Activated CD4-positive, CD25-positive, alpha-beta regulatory T cell treated with anti-CD3 and anti-CD28 coated beads, Interleukin-2, amount 50 U/mL, for 72 hours (primary cell): ENCODE data around the gene HS3ST5.
"Not testable (repeated sequence)": the region's sequence is repeated elsewhere in the genome, so short reads cannot be mapped to it uniquely, and the experiment has no call there.

Experiments
- DNase-seq: peaks from one replicate; pipeline ENCODE4 v3.0.0; 2021

HS3ST5 gene

DNA sequence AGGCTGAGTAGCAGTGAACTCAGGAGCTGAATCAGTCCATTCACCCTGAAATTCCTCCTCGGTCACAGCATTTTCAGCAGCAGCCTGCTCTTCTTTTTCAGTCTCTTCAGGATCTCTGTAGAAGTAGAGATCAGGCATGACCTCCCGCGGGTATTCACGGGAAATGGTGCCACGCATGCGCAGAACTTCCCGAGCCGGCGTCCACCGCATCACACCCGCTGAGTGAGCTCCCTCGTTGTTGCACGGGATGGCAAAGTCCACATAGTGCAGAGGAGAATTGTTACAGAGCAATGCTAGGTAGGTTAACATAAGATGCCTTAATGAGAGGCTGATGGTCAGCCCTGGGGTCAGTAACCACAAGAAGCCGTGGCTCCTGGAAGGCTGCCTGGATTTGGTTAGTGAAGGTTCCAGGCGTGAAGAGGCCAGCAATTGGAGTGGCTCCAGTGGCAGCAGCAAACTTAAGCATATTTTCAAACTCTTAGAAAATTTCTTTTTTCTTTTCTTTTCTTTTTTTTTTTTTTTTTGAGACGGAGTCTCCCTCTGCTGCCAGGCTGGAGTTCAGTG lies 258.4 kb downstream of the HS3ST5 start:
- no peak for DNase-seq

DNA sequence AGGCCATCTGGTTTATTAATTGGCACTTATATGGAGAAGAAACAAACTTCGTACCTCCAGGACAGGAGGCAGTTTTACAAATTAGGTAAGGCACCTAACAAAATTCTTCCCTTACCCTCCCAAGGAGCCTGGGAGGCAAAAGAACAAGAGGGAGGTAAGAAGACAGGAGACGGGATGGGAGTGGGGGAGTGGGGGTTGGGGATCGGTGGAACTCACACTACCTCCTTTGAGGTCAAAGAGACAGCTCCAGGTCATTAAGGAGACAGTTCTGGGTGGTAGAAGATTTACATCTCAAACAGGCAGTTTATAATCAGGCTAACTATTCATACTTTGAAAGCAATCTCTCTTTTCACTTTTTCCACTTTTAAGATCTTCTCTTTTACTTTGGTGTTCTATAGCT lies 259.6 kb downstream of the HS3ST5 start:
- no peak for DNase-seq

DNA sequence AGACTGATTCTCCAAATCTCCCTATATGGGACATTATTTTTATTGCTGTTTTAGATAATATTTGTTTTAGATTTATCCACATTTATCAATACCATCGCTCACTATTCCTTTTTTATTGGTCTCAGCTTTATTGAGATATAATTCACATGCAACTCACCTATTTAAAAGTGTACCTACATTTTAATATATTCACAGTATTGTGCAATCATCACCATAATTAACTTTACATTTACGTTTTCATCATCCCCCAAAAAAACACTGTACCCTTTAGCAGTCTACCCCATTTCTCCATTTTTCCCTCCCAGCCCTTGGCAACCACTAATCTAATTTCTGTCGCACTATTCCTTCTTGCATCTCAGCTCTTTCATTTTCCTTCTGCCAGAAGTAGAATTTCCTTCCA lies 261.1 kb downstream of the HS3ST5 start:
- DNase-seq, result no peak

DNA sequence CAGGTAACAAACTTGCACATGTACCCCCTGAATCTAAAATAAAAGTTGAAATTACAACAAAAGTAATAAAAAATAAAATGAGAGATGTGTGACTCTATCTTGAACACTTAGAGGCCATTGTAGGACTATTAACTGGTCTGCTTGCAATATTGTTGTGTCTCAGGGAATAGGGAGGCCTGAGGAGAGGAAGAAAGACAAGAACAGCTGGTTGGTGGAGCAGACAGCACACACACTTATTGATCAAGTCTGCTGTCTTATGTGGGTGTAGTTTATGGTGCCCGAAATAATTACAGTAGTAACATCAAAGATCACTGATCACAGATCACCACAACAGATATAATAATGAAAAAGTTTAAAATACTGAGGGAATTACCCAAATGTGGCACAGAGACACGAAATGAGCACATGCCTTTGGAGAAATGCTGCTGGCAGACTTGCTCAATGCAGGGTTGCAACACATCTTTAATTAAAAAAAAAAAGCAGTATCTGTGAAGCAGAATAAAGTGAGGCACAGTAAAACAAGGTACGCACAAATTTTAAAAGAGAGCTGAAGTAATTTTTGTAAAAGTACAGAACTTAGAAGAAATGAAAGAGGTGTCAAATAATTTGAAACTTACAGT lies 261.8 kb downstream of the HS3ST5 start:
- DNase-seq, result no peak

DNA sequence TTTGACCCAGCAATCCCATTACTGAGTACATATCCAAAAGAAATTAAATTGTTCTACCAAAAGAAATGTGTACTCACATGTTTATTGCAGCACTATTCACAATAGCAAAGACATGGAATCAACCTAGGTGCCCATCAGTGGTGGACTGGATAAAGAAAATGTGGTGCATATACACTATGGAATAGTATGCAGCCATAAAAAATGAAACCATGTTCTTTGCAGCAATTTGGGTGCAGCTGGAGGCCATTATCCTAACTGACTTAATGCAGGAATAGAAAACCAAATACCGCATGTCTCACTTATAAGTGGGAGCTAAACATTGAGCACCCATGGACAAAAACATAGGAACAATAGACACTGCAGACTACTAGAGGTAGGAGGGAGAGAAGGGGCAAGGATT lies 262.4 kb downstream of the HS3ST5 start:
- not testable (repeated sequence) for DNase-seq

DNA sequence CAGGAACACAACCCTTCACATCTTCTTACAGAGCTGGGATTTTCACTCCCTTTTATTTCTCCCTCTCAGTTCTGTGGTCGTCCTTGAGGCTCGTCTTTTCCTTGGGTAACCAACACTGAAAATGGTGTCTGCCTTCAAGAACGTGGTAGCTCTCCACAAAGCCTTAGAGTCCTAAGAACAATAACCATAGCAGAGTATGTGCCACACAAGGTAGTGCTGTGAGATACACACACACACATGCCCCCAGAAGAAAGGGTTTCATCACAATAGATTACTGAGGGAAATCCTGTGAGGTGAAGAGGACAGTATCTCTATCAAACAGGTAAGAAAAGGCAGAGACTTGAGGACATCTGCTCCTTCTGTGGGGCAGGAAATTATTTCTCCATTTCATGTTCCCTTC lies 267.0 kb downstream of the HS3ST5 start:
- no peak for DNase-seq

DNA sequence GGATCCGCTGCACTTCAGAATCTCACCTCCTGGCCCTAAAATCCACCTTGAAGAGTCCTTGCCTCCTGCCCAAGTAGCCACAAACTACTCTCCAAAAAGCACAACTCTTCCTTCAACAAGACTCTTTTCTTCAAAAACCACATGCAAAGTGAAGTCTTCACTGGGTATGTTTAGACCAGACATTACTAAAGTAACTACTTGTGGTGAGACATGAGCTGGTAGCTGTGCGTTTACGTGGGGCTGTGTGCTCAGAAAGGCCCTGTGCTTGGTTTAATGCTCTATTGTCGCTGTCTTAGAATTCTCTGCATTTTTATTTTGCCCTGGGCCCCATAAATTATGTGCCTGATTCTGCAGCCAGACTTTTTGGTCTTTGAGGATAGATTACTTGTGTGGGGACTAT lies 267.5 kb downstream of the HS3ST5 start:
- DNase-seq, result no peak

DNA sequence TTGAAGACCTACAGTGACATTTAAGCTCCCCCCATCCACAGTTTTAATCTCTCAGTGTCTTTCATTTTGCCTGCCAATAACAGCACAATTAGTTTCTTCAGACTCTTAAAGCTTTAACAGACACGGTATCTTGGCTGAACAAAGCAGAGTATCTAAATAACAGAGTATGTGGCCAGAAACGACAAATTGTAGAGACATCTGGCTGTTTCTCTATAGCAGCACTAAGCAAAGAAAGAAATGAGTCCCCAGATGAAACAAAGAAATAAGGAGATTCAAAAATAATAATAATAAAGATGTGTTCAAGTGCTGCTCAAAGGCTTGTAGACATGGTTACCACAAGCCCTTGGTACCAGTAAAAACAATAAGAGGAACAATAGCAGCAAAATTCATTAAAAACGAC lies 274.1 kb downstream of the HS3ST5 start:
- no peak for DNase-seq

DNA sequence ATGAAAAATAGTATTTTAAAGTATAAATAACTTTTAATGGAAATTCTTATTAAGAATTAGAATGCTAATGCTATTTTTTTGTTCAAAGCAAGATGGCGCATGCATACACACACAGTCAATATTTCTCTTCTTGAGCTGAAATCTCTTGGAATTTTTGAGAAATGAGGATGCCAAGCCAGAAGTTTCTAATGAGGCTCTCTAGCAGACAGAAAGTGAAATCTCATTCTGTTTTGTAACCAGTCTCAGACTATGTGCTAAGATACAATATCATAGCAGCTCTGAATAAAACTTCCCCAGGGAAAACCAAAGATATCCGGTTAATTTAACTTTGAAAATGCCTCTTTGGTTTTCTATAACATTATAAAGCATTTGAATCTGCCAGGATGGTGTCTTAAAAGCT lies 274.7 kb downstream of the HS3ST5 start:
- DNase-seq, result no peak

DNA sequence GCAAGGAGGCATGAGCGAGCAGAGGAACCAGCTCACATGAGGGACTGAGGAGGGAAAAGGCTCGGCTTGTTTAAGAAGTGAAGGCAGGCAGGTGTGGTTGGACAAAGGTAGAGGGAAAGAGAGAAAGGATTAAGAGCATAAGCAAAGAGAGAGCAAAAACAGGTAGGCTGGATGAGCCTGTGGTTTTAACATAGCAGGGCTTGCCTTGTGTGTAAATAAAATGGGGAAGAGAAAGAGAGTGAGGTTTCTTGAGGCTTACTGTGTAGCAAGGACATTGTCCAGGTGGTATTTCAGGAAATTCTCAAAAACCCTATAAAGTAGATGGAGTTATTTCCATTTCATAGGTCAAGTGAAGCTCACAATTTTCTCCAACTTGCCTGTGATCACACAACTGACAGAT lies 278.0 kb downstream of the HS3ST5 start:
- no peak for DNase-seq

DNA sequence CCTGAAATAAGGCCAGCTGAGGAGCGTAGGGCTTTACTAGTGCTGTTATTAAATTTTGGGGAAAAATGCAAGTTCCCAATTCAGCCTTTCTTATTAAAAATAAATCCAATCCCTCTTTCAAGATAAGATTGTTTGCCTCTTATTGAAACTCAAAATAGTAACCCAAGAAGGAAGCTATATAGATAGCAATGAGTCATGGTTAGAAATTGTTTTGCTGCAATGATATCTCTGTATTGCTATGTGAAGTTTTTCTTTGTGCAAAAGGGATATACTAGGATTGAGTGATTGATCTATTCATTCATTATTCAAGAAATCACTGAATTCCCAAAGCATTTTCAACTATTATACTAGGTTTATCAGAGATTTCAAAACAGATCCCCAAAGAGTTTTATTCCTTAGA lies 278.9 kb downstream of the HS3ST5 start:
- no peak for DNase-seq

DNA sequence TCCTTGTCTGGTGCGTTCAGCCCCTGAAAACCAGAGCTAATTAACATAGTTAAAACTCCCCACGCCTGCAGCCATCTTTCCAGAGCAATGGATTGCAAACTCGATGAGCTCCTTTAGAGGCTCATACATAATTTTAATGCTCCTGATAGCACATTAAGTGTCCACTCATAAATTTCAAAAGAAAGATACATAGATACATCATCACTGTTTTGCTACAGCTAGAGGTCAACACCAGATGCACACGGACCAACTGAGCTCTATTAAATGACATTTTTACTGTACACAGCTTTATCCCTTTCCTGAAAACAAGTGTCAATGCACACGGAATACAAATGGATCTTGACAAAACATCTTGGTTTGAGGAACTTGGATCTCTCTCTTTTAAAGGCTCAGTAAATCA lies 280.6 kb downstream of the HS3ST5 start:
- DNase-seq, result no peak

DNA sequence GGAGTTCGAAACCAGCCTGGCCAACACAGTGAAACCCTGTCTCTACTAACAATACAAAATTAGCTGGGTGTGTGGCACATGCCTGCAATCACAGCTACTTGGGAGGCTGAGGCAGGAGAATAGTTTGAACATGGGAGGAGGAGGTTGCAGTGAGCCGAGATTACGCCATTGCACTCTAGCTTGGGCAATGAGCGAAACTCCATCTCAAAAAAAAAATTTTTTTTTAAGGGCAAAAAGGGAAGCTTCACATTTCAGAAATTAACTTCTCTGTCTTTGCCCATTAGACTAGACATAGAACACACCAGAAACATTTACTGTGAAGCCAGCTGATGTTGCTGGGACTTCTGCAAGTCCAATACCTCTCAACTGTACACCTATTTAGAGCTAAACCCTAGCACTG lies 281.1 kb downstream of the HS3ST5 start:
- no peak for DNase-seq

DNA sequence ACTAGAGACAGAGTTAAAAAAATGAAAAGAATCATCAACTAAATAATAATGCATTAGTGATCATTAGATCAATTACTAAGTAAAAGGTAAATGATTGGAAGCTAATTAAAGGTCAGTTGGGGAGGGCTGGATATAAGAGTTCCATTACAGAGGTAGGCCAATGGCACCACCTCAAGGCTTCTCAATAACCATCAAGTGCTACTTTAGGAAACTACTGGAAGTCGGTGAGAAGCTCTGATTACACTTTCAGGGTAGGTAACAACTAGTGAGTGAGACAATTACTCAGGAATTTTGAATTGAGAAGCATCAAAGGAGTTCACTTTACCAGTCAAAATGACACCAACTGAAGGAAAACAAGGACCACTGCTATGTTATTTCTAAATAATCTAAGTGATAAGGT lies 281.7 kb downstream of the HS3ST5 start:
- DNase-seq, result no peak

DNA sequence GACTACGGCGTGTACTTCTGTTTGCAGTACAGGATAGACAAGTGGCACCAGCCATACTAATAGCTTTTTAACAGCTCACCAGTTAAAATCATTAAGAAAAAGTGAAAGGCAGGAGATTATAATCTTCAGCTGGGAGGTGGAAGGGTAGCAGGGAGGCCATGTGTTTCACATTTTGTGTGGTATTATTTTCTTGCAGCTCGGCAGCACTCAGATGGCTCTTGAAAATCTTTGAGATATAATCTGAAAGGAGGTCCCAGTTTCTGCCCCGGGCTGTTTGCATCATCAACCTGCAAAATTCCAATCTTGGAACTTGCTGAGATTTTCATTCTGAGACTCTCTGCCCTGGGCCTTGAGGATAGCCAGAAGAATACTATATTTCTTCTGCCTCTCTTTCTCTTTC lies 284.4 kb downstream of the HS3ST5 start:
- no peak for DNase-seq

DNA sequence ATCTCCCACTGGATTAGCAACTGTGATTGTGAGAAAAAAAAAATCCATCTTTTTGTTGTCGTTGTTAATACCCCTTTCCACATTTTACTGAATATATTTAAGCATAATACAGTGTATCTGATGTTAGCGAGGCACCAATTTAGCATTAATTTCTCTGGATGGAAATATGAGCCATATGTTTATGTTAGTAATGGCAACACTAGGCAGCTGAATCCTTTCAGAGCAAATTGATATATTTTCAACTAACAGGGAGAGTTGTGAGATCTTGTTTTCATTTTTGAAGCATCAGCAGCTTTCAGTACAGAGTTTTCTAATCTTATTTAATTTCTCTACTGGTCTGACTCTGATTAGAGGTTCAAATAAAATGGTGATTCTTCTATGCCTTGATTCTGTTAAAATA lies 287.1 kb downstream of the HS3ST5 start:
- no peak for DNase-seq

DNA sequence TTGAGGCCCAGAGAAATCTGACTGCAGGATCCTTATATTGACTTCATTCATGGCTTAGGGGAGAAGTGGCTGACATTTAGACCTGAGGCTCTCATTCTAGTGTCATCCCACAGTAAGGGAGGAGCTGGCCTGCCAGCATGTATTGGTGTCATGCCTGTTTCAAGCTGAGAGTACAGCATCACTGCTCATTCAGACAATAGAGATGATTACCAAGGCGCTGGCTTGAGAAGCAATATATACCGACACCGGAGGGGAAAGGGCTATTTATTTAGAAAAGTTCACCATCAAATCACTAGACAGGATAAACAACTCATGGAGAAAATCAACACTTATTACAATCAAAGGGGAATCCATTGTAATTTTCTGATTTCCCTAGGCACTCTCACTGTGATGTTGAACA lies 287.5 kb downstream of the HS3ST5 start:
- no peak for DNase-seq

DNA sequence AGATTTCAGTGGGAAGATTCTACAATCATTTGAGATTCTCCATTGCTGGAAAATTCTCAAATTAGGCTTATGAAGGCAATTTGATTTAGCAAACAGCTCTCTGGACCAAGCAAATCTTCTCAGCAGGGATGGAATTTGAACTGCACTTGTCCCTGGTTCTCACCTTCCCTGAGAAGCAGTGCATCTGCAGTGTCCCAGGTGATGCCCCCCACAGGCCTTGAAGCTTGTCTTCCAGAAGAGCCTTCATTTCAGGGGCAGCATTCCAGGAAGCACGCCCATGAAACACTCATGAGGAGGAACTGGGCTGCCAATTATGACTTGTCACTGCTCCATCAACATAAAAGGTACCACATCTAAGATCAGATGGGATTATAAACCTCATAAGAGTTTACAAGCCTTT lies 289.0 kb downstream of the HS3ST5 start:
- no peak for DNase-seq

DNA sequence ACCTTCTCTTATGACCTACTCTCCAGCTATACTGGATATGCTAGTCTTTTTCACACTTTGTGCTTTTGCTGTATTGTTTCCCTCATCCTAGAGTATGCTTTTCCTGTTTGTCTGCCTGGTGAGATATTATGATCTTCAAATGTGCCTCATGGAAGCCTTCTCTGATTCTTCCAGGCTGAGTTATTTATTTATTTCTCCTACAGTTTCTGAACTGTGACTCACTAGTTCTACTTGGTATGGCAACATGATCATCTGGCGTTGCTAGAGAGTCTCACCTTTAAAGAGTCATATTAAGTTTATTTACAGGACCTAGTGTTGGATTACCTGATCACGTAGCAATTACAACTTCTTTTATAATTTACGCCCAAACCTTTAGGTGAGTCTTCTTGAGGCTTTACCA lies 290.7 kb downstream of the HS3ST5 start:
- DNase-seq, result no peak

DNA sequence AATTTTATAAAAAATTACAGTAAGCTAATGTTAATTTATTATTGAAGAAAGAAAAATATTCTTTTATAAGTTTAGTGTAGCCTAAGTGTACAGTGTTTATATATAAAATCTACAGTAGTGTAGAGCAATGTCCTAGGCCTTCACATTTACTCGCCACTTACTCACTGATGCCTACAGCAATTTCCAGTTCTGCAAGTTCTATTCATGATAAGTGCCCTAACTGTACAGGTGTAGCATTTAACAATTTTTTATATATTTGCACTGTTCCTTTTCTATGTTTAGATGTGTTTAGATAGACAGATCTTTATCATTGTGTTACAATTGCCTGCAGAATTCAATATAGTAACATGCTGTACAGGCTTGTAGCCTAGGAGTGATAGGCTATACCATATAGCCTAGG lies 291.8 kb downstream of the HS3ST5 start:
- no peak for DNase-seq

DNA sequence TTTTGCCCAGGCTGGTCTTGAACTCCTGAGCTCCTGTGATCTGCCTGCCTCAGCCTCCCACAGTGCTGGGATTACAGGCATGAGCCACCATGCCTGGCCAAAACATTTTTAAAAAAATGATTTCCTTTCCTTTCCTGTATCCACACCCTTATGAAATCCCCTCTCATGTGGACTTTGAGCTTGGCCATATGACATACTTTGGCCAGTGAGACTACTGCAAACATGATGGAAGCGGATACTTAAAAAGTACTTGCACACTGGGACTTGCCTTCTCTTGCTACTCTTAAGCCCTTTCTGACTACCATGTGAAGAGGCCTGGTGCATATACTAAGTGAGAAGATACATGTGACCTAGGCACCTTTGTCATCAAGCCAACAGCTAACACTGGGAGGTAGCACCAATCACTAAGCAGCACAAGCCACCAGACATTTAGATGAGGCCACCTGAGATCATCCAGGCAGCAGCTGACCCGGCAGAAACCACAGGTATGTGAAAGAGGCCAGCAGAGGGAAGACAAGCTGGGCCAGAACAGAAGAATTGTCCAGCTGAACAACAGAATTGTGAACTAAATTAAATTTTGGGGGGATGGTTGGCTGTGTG lies 293.4 kb downstream of the HS3ST5 start:
- no peak for DNase-seq

DNA sequence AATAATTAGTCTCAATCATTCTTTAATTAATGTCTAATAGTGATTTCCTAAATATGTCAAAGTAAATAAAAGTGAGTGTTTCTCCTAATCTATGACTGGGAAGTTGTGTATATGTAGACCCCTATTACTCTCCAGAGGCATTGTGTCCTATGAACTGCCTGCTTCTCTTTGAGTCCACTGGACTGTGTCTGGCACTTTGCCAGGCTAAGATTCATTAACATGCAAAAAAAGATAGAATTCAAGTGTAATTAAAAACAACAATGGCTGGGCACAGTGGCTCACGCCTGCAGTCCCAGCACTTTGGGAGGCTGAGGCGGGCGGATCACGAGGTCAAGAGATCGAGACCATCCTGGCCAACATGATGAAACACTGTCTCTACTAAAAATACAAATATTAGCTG lies 298.3 kb downstream of the HS3ST5 start:
- DNase-seq, result not testable (repeated sequence)

DNA sequence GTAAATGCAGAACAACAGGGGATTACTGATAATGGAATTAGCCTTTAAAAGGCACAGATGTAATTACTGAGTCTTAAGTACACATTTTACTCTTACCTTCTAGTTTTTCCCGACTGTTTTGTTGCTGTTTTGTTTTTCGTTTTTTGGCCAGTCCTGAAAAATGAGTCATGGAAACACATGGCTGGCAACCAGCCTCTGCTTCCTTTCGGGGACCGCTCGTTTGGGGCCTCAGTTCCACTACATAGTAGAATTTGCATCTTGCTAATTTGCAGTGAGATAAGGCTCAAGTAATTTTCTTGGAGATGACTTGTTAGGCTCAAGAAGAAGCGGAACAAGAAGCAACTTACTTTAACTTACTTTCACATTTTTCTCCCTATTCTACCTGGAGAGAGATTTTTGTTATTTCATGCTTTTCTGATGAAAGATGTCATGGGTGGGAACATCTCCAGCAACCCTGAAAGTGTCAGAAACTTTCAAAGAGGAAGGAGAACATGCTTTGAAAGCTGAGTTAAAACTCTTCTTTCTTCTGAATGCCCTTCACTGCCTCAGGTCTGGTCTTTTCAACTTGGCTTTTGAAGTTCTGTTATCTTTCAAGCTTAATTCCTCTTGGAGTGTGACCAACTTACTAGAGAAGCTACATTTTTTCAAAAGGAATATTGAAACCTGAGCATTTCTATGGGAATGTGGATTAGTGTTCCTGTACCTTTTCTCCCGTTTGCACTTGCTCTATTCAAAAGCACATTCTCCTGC lies 300.4 kb downstream of the HS3ST5 start:
- no peak for DNase-seq

DNA sequence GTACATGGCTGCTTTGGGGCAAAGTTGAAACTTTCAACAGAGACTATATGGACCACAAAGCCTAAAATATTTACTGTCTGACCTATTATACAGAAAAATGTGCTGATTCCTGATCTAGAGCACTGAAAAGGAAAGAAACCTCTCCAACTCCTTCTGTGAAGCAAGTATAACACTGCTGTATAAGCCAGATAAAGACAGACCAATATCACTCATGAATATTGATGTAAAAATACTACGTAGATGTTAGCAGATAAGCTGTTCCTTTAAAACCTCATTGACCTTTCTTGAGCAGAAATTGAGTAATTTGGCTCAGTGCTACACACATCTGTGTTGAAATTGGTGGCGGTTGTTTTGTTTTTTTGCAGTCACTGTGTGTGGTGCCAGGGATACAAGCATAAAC lies 302.0 kb downstream of the HS3ST5 start:
- no peak for DNase-seq
